Ramos (cell line): ENCODE data around the gene BCDIN3D.

Source experiments
- in situ Hi-C: fragments of 300-500 bp; cut with MboI; formaldehyde crosslinking; loops from one replicate; pipeline ENCODE4 v1.14.3; 2022; ENCODE audit warnings: low sequenced_read_pairs; ENCODE audit not compliant: unreplicated experiment

Gene BCDIN3D

GRCh38 chr12:49801141-49802063 lies 41.5 kb downstream of the BCDIN3D start:
- in situ Hi-C loops, result no loop called here

- in situ Hi-C loops, result no loop called here
These were observed 42.3 kb downstream of the BCDIN3D start for GRCh38 chr12:49800421-49801140.

- in situ Hi-C loops, result no loop called here
These were observed 44.0 kb downstream of the BCDIN3D start for GRCh38 chr12:49798934-49799333.

GRCh38 chr12:49798248-49798647 lies 44.7 kb downstream of the BCDIN3D start:
- in situ Hi-C loops, result no loop called here

- in situ Hi-C loops, result no loop called here
These were observed 45.5 kb downstream of the BCDIN3D start for GRCh38 chr12:49797449-49797776.

- in situ Hi-C loops, result no loop called here
These were observed 46.1 kb downstream of the BCDIN3D start for GRCh38 chr12:49796606-49797448.

- in situ Hi-C loops, result no loop called here
These were observed 46.8 kb downstream of the BCDIN3D start for GRCh38 chr12:49796155-49796554.

GRCh38 chr12:49795654-49796105 lies 47.2 kb downstream of the BCDIN3D start:
- in situ Hi-C loops, result no loop called here

- in situ Hi-C loops, result no loop called here
These were observed 47.9 kb downstream of the BCDIN3D start for GRCh38 chr12:49794811-49795653.

GRCh38 chr12:49794021-49794420 lies 48.9 kb downstream of the BCDIN3D start:
- in situ Hi-C loops, result no loop called here

GRCh38 chr12:49793620-49794019 lies 49.3 kb downstream of the BCDIN3D start:
- in situ Hi-C loops, result no loop called here

- in situ Hi-C loops, result no loop called here
These were observed 49.8 kb downstream of the BCDIN3D start for GRCh38 chr12:49792976-49793580.

GRCh38 chr12:49792181-49792970 lies 50.5 kb downstream of the BCDIN3D start:
- in situ Hi-C loops, result no loop called here

GRCh38 chr12:49791700-49792099 lies 51.2 kb downstream of the BCDIN3D start:
- in situ Hi-C loops, result no loop called here

- in situ Hi-C loops, result no loop called here
These were observed 52.0 kb downstream of the BCDIN3D start for GRCh38 chr12:49790741-49791555.

GRCh38 chr12:49789992-49790391 lies 52.9 kb downstream of the BCDIN3D start:
- in situ Hi-C loops, result no loop called here

GRCh38 chr12:49787672-49788071 lies 55.2 kb downstream of the BCDIN3D start:
- in situ Hi-C loops, result no loop called here
